ENCODE data around the gene VAPA.
"Not testable (repeated sequence)": the region's sequence is repeated elsewhere in the genome, so short reads cannot be mapped to it uniquely, and the experiment has no call there.

VAPA gene

GRCh38 chr18:9886005-9886348 lies 27.8 kb upstream of the VAPA start:
- no peak for DNase-seq (ENCODE audit: low spot score)

- no peak for DNase-seq (ENCODE audit: low spot score)
These were observed 25.8 kb upstream of the VAPA start for GRCh38 chr18:9887992-9888391.

GRCh38 chr18:9890196-9890595 lies 23.6 kb upstream of the VAPA start:
- DNase-seq (ENCODE audit: low spot score) = no peak

- DNase-seq (ENCODE audit: low spot score) = no peak
These were observed 22.9 kb upstream of the VAPA start for GRCh38 chr18:9890957-9891356.

GRCh38 chr18:9891515-9891914 lies 22.3 kb upstream of the VAPA start:
- not testable (repeated sequence) for DNase-seq (ENCODE audit: low spot score)

- DNase-seq (ENCODE audit: low spot score) = no peak
These were observed 19.3 kb upstream of the VAPA start for GRCh38 chr18:9894454-9895068.

GRCh38 chr18:9897129-9897528 lies 16.7 kb upstream of the VAPA start:
- no peak for DNase-seq (ENCODE audit: low spot score)

GRCh38 chr18:9897787-9898291 lies 16.0 kb upstream of the VAPA start:
- not testable (repeated sequence) for DNase-seq (ENCODE audit: low spot score)

- no peak for DNase-seq (ENCODE audit: low spot score)
These were observed 14.8 kb upstream of the VAPA start for GRCh38 chr18:9898792-9899549.

- DNase-seq (ENCODE audit: low spot score) = not testable (repeated sequence)
These were observed 14.3 kb upstream of the VAPA start for GRCh38 chr18:9899550-9899930.

- no peak for DNase-seq (ENCODE audit: low spot score)
These were observed 13.1 kb upstream of the VAPA start for GRCh38 chr18:9900699-9901098.

- no peak for DNase-seq (ENCODE audit: low spot score)
These were observed 12.4 kb upstream of the VAPA start for GRCh38 chr18:9901377-9901776.

- DNase-seq (ENCODE audit: low spot score) = not testable (repeated sequence)
These were observed 11.6 kb upstream of the VAPA start for GRCh38 chr18:9902264-9902663.

- DNase-seq (ENCODE audit: low spot score) = no peak
These were observed 11.0 kb upstream of the VAPA start for GRCh38 chr18:9902832-9903231.

GRCh38 chr18:9905401-9905922 lies 8.4 kb upstream of the VAPA start:
- DNase-seq (ENCODE audit: low spot score) = no peak

GRCh38 chr18:9906481-9906880 lies 7.3 kb upstream of the VAPA start:
- DNase-seq (ENCODE audit: low spot score) = no peak

GRCh38 chr18:9907867-9908266 lies 5.9 kb upstream of the VAPA start:
- no peak for DNase-seq (ENCODE audit: low spot score)

GRCh38 chr18:9910071-9910470 lies 3.7 kb upstream of the VAPA start:
- DNase-seq (ENCODE audit: low spot score) = no peak

- DNase-seq (ENCODE audit: low spot score) = no peak
These were observed 3.2 kb upstream of the VAPA start for GRCh38 chr18:9910661-9911060.

- DNase-seq (ENCODE audit: low spot score) = no peak
These were observed 2.6 kb upstream of the VAPA start for GRCh38 chr18:9911226-9911625.

- not testable (repeated sequence) for DNase-seq (ENCODE audit: low spot score)
These were observed 1.5 kb upstream of the VAPA start for GRCh38 chr18:9912285-9912684.

- no peak for DNase-seq (ENCODE audit: low spot score)
These were observed 678 bp upstream of the VAPA start for GRCh38 chr18:9913151-9913525.

GRCh38 chr18:9914334-9914583 lies 443 bp downstream of the VAPA start:
- DNase-seq (ENCODE audit: low spot score) = peak; percentile 76
